Activated T-helper 9 cell treated with anti-CD3 and anti-CD28 coated beads, Interleukin-2, amount 50 U/mL, for 16 hours (primary cell): ENCODE measurements around the gene RCN2.
"Not testable (repeated sequence)": the region's sequence is repeated elsewhere in the genome, so short reads cannot be mapped to it uniquely, and the experiment has no call there.

ENCODE experiments used
- DNase-seq: peaks from one replicate; pipeline ENCODE4 v3.0.0-alpha.2; 2020; ENCODE audit warnings: low read depth

RCN2 gene

GRCh38 chr15:76932135-76932966 is 802 bp downstream of the RCN2 start:
- DNase-seq = no peak

DNA sequence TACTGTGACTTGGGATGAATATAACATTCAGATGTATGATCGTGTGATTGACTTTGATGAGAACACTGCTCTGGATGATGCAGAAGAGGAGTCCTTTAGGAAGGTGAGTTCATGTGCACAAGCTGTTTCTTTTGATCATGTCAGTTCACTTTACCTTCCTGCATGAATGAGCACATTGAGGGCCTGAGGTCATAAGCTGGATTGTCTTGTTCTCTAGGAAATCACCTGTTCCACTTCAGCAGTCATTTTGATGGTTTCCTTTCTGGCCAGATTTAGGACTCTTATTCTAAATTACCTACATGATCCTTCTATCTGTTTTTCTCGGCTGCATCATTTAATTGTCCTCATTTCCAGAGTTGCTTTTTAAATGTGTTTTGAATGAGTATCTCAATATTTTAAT is 4.1 kb downstream of the RCN2 start:
- no peak for DNase-seq

DNA sequence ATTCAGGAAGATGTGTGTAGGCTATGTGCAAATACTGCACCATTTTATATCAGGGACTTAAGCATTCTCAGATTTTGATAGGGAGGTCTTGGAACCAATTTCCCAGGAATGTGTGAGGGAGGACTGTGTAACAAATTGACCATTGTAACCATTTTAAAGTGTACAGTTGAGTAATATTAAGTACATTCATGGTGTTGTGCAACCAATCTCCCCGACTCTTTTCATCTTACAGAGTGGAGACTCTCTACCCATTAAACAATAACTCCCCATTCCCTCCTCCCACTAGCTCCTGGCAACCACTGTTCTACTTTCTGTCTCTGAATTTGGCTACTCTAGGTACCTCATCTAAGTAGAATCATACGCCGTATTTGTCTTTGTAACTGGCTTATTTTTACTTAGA is 5.1 kb downstream of the RCN2 start:
- DNase-seq = no peak

DNA sequence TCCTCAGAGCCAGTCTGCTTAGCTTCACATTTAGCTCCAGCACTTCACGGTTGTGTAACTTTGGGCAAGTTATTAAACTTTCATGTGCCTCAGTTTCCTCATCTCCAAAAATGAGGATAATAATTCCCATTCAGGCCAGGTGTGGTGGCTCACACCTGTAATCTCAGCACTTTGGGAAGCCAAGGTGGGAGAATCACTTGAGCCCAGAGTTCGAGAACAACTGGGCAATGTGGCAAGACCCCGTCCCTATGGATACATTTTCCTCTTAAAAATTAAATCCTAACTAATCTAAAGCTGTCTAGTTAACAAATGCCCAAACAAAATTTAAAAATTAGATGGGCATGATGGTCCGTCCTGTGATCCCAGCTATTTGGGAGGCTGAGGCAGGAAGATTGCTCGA is 7.2 kb downstream of the RCN2 start:
- DNase-seq = no peak

GRCh38 chr15:76939715-76940114 is 8.2 kb downstream of the RCN2 start:
- DNase-seq = no peak

DNA sequence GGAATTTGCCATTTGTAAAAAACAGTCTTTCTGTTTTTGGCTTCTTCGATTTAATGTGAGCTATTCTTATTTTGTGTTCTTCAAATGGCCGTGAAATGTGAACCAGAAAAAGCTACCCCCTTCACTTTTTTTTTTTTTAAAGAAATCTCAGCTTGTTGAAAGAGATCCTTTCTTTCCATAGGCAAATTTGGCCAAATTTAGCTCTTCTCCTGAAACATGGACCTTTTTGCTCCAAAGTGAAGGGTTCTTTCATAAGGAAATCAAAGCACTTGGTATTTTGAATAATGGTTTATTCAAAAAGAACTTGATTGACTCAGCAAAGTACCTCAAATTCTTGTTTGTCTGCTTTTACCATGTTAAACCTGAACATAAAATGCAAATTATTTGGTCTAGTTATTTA is 10.1 kb downstream of the RCN2 start:
- no peak for DNase-seq

GRCh38 chr15:76942331-76942730 is 10.8 kb downstream of the RCN2 start:
- no peak for DNase-seq

- no peak for DNase-seq
Observed at GRCh38 chr15:76945494-76946093, 14.0 kb downstream of the RCN2 start.

DNA sequence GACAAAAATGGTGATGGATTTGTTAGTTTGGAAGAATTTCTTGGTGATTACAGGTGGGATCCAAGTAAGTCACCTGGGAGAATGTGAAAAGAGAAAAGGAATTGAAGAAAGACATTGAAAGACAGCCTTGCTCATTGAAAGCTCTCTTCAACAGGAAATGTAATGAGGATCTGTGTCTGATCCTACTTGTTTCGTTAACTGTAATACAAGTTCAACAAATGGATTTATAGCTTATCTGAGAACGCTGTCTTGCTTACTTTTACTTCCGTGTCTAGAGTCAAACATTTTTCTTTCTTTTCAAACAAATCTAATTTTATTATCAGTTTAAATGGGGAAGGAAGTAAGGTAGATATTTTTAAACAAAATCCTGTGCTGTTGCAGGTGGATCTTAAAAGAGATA is 15.9 kb downstream of the RCN2 start:
- no peak for DNase-seq

GRCh38 chr15:76951220-76951619 is 19.7 kb downstream of the RCN2 start:
- DNase-seq = no peak

- no peak for DNase-seq
Observed at GRCh38 chr15:76953913-76954312, 22.4 kb downstream of the RCN2 start.

DNA sequence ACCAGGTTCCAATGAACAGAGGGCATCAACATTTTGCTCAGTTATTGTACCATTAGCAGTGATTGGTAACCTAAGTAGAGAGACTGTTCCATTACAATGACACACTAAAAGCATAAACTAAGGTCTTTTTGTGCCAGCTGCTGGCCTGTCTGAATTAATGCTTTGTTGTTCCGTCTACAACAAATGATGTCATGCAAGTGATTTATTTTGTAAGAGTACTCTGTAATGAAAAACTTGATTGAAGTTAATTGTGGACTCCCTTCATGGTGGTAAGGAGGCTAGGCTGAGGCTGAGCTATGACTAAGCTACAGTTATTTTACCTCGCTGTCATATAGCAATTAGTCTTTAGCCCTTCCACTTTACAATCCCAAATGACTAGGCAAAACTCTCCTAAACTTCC is 23.2 kb downstream of the RCN2 start:
- DNase-seq = no peak

DNA sequence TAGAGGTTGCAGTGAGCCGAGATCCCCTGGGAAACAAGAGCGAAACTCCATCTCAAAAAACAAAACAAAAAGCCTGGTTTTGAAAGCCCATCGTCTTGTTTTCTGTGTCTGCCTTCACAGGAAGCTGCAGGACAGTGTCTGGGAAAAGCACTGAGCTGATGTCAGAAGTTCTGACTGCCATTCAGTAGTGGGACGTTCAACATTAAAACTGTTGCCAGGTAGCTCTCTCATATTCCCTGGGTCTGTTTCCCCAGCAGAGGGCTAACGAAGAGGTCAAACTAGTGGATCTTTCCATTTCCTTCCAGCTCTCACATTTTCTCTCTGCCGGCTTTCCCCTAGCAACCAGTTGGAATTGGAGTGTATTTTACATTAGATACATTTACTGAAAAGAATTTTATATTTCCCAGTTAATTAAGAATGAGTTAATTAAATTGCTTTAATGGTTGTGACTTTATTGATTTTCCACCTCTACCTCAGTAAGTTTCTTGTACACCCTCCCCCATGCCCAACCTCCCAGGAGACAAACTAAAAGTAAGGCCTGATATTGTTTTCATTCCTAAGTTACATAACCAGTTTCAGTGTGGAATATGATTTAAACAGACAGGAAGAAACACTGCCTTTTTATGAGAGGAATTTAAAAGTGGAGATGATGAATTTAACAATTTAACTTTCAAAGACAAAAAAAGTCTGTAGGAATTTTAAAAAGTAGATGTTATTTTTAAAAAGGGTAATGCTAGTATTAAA is 29.9 kb downstream of the RCN2 start:
- DNase-seq = no peak

GRCh38 chr15:76962337-76963013 is 30.9 kb downstream of the RCN2 start:
- DNase-seq = no peak

- DNase-seq = no peak
Observed at GRCh38 chr15:76963596-76963995, 32.0 kb downstream of the RCN2 start.

GRCh38 chr15:76964157-76964556 is 32.6 kb downstream of the RCN2 start:
- DNase-seq = no peak

DNA sequence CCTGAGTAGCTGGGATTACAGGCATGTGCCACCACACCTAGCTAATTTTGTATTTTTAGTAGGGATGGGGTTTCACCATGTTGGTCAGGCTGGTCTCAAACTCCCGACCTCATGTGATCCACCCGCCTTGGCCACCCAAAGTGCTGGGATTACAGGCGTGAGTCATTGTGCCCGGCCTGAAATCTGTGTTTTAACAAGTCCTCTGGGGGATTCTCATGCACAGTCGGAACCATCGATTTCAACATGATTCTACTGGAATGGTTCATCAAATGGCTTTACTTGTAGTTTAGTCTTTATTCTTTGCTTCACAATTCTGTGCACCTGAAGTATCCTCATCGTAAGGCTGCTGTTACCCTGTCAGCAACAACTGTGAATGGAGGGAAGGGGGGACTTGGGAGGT is 34.5 kb downstream of the RCN2 start:
- DNase-seq = not testable (repeated sequence)

GRCh38 chr15:76967067-76967466 is 35.5 kb downstream of the RCN2 start:
- no peak for DNase-seq

DNA sequence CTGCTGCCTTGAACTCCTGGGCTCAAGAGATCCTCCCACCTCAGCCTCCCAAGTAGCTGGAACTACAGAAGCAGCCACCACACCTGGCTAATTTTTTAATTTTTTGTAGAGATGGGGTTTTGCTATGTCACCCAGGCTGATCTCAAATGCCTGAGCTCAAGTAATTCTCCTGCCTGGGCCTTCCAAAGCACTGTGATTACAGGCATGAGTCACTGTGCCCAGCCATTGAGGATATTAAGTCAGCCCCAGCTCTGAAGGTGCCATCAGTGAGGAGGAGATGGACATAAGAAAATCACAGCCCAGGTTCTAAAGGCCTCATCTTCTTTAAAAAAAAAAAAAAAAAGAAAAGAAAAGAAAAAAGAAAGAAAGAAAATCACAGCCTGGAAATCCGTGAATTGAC is 36.8 kb downstream of the RCN2 start:
- DNase-seq = no peak

- DNase-seq = no peak
Observed at GRCh38 chr15:76972389-76973361, 41.1 kb downstream of the RCN2 start.

DNA sequence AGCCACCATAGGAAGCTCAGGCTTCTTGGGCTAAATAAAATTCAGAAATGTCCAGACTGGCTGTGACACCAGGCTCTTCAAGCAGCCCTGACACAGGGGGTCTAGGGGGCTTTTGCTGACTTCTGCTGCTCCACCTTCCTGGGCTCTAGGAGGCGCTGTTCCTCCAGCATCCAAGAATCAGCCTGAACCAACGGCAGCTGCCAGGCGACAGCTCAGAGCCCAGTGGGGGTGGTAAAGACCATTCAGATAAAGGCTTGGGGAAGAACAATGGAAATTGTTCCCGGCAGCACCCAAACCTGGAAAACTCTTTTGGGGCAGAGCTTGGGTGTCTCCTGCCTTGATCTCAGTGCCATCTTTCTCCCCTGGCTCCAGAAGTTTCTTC is 41.8 kb downstream of the RCN2 start:
- DNase-seq = peak; percentile 40
